Ovary (tissue), 9 donors: Measurements from ENCODE around the gene AQP9. TPM values are rescaled to one million over a fixed set of nuclear protein-coding genes. Genes with fewer than 3 reads are reported as not detected.

ENCODE experiments used
- DNase-seq, 5 donors: peaks; one replicate each; pipeline ENCODE4 v3.0.0-alpha.2; 2019 to 2020
- H3K27ac ChIP-seq, 2 donors: fragments of 200-600 bp; one replicate each; pipeline versions ENCODE4 v1.5.1 to v1.8.0; 2019 to 2022
- H3K27me3 ChIP-seq: fragments of 200-600 bp; one replicate; pipeline ENCODE4 v1.8.0; 2022
- H3K36me3 ChIP-seq: fragments of 200-600 bp; sonication (generic); one replicate; pipeline ENCODE4 v1.5.1; 2019
- H3K4me1 ChIP-seq: one replicate; pipeline ENCODE4 v1.8.1; 2013; ENCODE audit warnings: mild to moderate bottlenecking, moderate library complexity; ENCODE audit not compliant: insufficient read depth
- H3K4me3 ChIP-seq: fragments of 200-600 bp; sonication (generic); one replicate; pipeline ENCODE4 v1.5.1; 2017
- H3K9me3 ChIP-seq, 2 donors: fragments of 200-600 bp in 1 of 2; sonication (generic) in 1 of 2; one replicate each; pipeline versions ENCODE4 v1.5.1 to v1.8.1; 2013 to 2019; ENCODE audit warnings: mild to moderate bottlenecking in 1 of 2, moderate library complexity in 1 of 2
- EP300 ChIP-seq: sonication (generic); formaldehyde crosslinking; IDR thresholded peaks from one replicate; pipeline ENCODE4 v1.6.1; 2017; ENCODE audit warnings: antibody characterized with exemption
- POLR2A ChIP-seq: fragments of 450-650 bp; IDR thresholded peaks from one replicate; pipeline ENCODE4 v1.6.1; 2017; ENCODE audit warnings: antibody characterized with exemption, mild to moderate bottlenecking, moderate library complexity
- WGBS, 3 donors: extraction: QIAGEN DNeasy Blood & Tissue Kit in 1 of 3; methylation state at CpG; one replicate each; pipeline versions ENCODE4 v1.1.5 to v1.1.7; 2013 to 2017; 5-methylcytosine and 5-hydroxymethylcytosine counted together
- intact Hi-C, 4 donors: fragments of 100-400 bp; cut with DNase I; formaldehyde crosslinking; loops; one replicate each; pipeline versions ENCODE4 v1.11.0 to v1.15.1; 2022 to 2023
- polyA plus RNA-seq, 2 donors: library from polyadenylated mRNA; stranded (reverse); fragments of 200-250 nt in 1 of 2; fragments of 350-450 nt in 1 of 2; fragmentation: Illumina TruSeq in 1 of 2; extraction: RNeasy Lipid Tissue Mini Kit (QIAGEN cat#74804) in 1 of 2; gene quantifications; one replicate each; pipeline ENCODE4 v1.2.3, GENCODE V29; 2013 to 2014
- total RNA-seq, 7 donors: library from RNA; depleted of rRNA in 2 of 7; stranded (reverse); fragments of >200 nt in 2 of 7; fragmentation: NEBNext Ultra II Directional in 3 of 7; extraction: Animal tissue kit (Norgen Biotek cat#: 25700) in 3 of 7; gene quantifications; one replicate each; pipeline versions ENCODE4 v1.1.0 to v1.2.4, GENCODE V29; 2016 to 2023
- TF ChIP-seq, protein P1 (sequence below), 3 donors: fragments of 450-650 bp in 2 of 3; fragments of 200-600 bp in 1 of 3; IDR thresholded peaks; one replicate each; pipeline versions ENCODE4 v1.5.1 to v1.8.0; 2016 to 2022; ENCODE audit warnings: antibody characterized with exemption in 3 of 3, mild to moderate bottlenecking in 1 of 3
- donor health status: DM: no; HTN: no; CAD: no; lungs with moderate emphysema.
- donor health status: DM: no; HTN: no; CAD: no.
- donor health status: Bipolar disorder and iron deficiency.
- donor health status: DM: yes; HTN: yes; CAD: no.
- donor health status: DM: no; HTN: no; CAD: no.
- donor health status: DM: yes; HTN: yes; CAD: no.

AQP9 gene
- total and polyA plus RNA-seq, 9 donors = 0.23 to 29.9 (median 1.4) TPM

DNA sequence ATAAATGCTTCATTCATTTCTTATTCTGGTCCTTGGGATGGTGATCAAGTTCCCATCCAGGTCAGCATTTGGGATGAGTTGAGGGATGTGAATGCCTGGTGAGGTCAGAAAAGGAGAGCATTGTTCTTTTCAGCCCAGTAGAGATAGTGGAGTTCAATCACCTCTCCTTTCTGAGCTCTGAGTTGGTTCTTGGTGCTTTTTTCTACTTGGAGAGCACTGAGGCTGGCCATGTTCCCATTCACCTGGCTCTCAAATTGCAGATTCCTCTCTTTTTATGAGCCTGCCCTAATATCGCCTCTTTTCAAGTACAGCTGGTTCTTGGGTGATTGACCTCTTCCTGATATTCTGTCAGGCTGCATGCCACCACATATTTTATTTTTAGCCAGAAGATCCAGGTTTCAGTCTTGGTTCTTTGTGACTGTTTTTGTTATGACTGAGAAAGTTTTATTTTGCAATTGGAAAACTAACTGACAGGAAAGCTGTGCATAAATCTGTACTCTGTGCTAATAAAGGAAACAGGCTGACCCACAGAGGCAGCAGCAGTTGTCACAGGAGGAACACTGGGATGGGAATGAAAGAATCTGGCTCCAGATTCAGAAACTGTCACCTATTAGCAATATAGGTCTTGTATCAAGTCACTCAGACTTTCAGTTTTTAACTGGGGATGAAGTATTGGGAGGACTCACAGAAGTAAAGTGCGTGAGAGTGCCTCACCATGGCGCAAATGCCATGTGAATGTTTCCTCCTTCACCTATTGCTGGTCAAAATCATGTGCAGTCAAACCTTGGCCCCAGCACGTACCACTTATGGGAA is 10.7 kb downstream of the AQP9 start:
- Histone ChIP-seq H3K36me3 (no peaks in the 10 kb centered on the region), H3K9me3 (no peaks in the 10 kb centered on the region), H3K4me3 (no peak overlapping the region), H3K27me3 (no peaks in the 10 kb centered on the region), H3K27ac (no peak overlapping the region), H3K4me1 (peaks cover 2% of the 10 kb centered on the region)
- intact Hi-C loops = no loop called here
- TF ChIP-seq EP300 = no peak
- no peak for TF ChIP-seq POLR2A
- TF ChIP-seq, protein P1, sequence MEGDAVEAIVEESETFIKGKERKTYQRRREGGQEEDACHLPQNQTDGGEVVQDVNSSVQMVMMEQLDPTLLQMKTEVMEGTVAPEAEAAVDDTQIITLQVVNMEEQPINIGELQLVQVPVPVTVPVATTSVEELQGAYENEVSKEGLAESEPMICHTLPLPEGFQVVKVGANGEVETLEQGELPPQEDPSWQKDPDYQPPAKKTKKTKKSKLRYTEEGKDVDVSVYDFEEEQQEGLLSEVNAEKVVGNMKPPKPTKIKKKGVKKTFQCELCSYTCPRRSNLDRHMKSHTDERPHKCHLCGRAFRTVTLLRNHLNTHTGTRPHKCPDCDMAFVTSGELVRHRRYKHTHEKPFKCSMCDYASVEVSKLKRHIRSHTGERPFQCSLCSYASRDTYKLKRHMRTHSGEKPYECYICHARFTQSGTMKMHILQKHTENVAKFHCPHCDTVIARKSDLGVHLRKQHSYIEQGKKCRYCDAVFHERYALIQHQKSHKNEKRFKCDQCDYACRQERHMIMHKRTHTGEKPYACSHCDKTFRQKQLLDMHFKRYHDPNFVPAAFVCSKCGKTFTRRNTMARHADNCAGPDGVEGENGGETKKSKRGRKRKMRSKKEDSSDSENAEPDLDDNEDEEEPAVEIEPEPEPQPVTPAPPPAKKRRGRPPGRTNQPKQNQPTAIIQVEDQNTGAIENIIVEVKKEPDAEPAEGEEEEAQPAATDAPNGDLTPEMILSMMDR (IDR thresholded peaks at IDR 0.05) = no peak
- no peak for DNase-seq
- WGBS, 3 donors = 54 to 57% (median 55%) methylated on average over 4 of the region's 4 CpGs

DNA sequence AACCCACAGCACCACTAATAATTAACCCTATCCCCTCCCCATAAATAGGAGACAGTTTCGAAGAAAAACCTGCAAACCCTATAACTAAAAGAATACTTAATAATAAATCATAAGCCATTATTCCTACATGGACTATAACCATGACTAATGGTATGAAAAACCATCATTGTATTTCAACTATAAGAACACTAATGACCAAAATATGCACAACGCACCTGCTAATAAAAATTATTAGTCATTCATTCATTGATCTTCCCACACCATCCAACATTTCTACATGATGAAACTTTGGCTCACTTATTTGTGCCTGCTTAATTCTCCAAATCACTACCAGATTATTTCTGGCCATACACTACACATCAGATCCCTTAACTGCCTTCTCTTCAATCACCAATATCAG is 16.6 kb downstream of the AQP9 start:
- TF ChIP-seq EP300 (no peak), POLR2A (no peak)
- TF ChIP-seq, protein P1 (IDR thresholded peaks at IDR 0.05) = no peak
- intact Hi-C loops = no loop called here
- no peaks in the 10 kb centered on the region for H3K9me3 ChIP-seq
- DNase-seq = no peak
- H3K27ac ChIP-seq = no peak overlapping the region
- no peaks in the 10 kb centered on the region for H3K4me1 ChIP-seq
- H3K27me3 ChIP-seq = no peaks in the 10 kb centered on the region
- H3K4me3 ChIP-seq = no peak overlapping the region
- no peaks in the 10 kb centered on the region for H3K36me3 ChIP-seq
- 94 to 97% (median 97%) methylated on average over 2 of the region's 2 CpGs for WGBS, 3 donors

DNA sequence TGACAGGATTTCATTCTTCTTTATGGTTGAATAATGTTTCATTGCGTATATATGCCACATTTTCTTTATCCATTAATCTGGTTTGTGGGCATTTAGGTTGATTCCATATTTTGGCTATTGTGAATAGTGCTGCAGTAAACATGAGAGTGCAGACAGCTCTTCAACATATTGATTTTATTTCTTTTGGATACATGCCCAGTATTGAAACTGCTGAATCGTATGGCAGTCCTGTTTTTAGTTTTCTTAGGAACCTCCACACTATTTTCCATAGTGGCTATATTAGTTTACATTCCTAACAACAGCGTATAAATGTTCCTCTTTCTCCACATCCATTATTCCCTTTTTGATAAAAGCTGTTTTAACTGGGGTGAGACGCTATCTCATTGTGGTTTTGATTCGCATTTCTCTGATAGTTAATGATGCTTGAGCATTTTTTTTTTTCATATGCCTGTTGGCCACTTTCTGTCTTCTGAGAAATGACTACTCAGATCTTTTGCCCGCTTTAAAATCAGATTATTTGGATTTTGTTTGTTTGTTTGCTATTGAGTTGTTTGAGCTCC is 21.7 kb downstream of the AQP9 start:
- Histone ChIP-seq H3K4me3 (no peak overlapping the region), H3K9me3 (no peaks in the 10 kb centered on the region), H3K36me3 (no peaks in the 10 kb centered on the region), H3K27me3 (no peaks in the 10 kb centered on the region), H3K27ac (no peak overlapping the region), H3K4me1 (no peaks in the 10 kb centered on the region)
- 47 to 63% (median 57%) methylated on average over 6 of the region's 6 CpGs for WGBS, 3 donors
- no peak for TF ChIP-seq EP300
- no peak for TF ChIP-seq POLR2A
- TF ChIP-seq, protein P1 (IDR thresholded peaks at IDR 0.05) = no peak
- DNase-seq = no peak
- intact Hi-C loops = no loop called here

DNA sequence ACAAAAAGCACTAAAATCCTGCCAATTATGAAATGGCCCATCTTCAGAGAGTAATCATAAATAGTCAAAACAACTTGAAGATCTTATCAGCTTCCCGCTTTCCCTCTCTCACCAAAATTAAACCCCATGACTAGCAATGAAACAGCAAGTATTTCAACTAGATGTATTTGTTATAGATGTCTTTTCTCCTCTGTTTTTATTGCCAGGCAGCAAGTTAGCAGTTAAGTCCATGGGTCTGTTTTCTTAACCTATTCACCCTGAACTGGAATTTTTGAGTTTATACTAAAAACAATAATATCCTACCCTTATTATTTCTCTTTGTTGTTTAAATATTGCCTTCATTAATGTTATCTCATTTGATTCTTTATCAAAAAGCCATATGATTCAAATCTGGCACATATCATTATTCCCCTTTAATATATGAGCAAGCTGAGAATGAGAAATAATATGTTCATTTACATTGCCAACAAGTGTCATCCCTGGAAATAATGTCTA is 23.3 kb downstream of the AQP9 start:
- Histone ChIP-seq H3K36me3 (no peaks in the 10 kb centered on the region), H3K9me3 (no peaks in the 10 kb centered on the region), H3K27ac (no peak overlapping the region), H3K27me3 (no peaks in the 10 kb centered on the region), H3K4me3 (no peak overlapping the region), H3K4me1 (no peaks in the 10 kb centered on the region)
- DNase-seq = no peak
- WGBS, 3 donors = 7 to 33% (median 8%) methylated on average over 1 of the region's 1 CpG
- TF ChIP-seq, protein P1 (IDR thresholded peaks at IDR 0.05) = no peak
- no peak for TF ChIP-seq EP300
- intact Hi-C loops = no loop called here
